Liver (tissue), 9 donors: ENCODE measurements around the gene TSC22D2. TPM values are rescaled to one million over a fixed set of nuclear protein-coding genes. Genes with fewer than 3 reads are reported as not detected.

Source experiments
- DNase-seq: peaks from one replicate; pipeline ENCODE4 v3.0.0-alpha.2; 2017; ENCODE audit warnings: low spot score
- H3K27ac ChIP-seq, 2 donors: one replicate each; pipeline ENCODE4 v1.7.0; 2013; ENCODE audit warnings: inconsistent platforms in 2 of 2, low read length in 2 of 2, control low read depth in 1 of 2, low read depth in 1 of 2, mild to moderate bottlenecking in 1 of 2
- H3K27me3 ChIP-seq, 4 donors: one replicate each; pipeline versions ENCODE4 v1.6.1 to v1.7.0; 2013; ENCODE audit warnings: low read length in 3 of 4, inconsistent platforms in 1 of 4, mild to moderate bottlenecking in 1 of 4, moderate library complexity in 1 of 4; ENCODE audit not compliant: control insufficient read depth in 4 of 4, insufficient read depth in 4 of 4
- H3K36me3 ChIP-seq, 4 donors: one replicate each; pipeline versions ENCODE4 v1.6.1 to v1.7.0; 2013; ENCODE audit warnings: low read length in 3 of 4, mild to moderate bottlenecking in 3 of 4, low read depth in 1 of 4, moderate library complexity in 1 of 4; ENCODE audit not compliant: control insufficient read depth in 4 of 4, insufficient read depth in 3 of 4
- H3K4me1 ChIP-seq, 4 donors: one replicate each; pipeline versions ENCODE4 v1.6.1 to v1.7.0; 2013; ENCODE audit warnings: low read length in 3 of 4, mild to moderate bottlenecking in 3 of 4, moderate library complexity in 1 of 4; ENCODE audit not compliant: control insufficient read depth in 4 of 4, insufficient read depth in 4 of 4
- H3K4me3 ChIP-seq, 3 donors: one replicate each; pipeline versions ENCODE4 v1.6.1 to v1.7.0; 2013; ENCODE audit warnings: low read length in 3 of 3, control low read depth in 1 of 3, low read depth in 1 of 3, mild to moderate bottlenecking in 1 of 3
- H3K9ac ChIP-seq, 2 donors: one replicate each; pipeline ENCODE4 v1.7.0; 2013; ENCODE audit warnings: low read length in 2 of 2, mild to moderate bottlenecking in 2 of 2, moderate library complexity in 2 of 2, control low read depth in 1 of 2, low read depth in 1 of 2
- H3K9me3 ChIP-seq, 4 donors: one replicate each; pipeline versions ENCODE4 v1.6.1 to v1.7.0; 2013; ENCODE audit warnings: low read length in 3 of 4; ENCODE audit not compliant: control insufficient read depth in 4 of 4
- ATF3 ChIP-seq: IDR thresholded peaks from 2 replicates; pipeline ENCODE4 v1.6.1; 2016; ENCODE audit warnings: antibody characterized with exemption
- CTCF ChIP-seq: fragments of 150-350 bp; IDR thresholded peaks from 2 replicates; pipeline ENCODE4 v1.5.1; 2017; ENCODE audit warnings: improper control_type of control experiment, low read depth, low read length; ENCODE audit not compliant: missing input control
- EGR1 ChIP-seq, 2 donors: IDR thresholded peaks; 2 replicates each; pipeline ENCODE4 v1.6.1; 2016 to 2018; ENCODE audit warnings: antibody characterized with exemption in 2 of 2, low read depth in 2 of 2
- FOXA1 ChIP-seq: IDR thresholded peaks from 2 replicates; pipeline ENCODE4 v1.6.1; 2016; ENCODE audit warnings: antibody characterized with exemption
- FOXA2 ChIP-seq: IDR thresholded peaks from 2 replicates; pipeline ENCODE4 v1.6.1; 2016; ENCODE audit warnings: antibody characterized with exemption
- GABPA ChIP-seq, 2 donors: IDR thresholded peaks in 1 of 2; conservative IDR thresholded peaks in 1 of 2; 2 replicates each; pipeline ENCODE4 v1.6.1; 2016; ENCODE audit warnings: antibody characterized with exemption in 2 of 2, mild to moderate bottlenecking in 1 of 2, moderate library complexity in 1 of 2
- HNF4G ChIP-seq: IDR thresholded peaks from 2 replicates; pipeline ENCODE4 v1.6.1; 2016; ENCODE audit warnings: antibody characterized with exemption
- MAX ChIP-seq: IDR thresholded peaks from 2 replicates; pipeline ENCODE4 v1.6.1; 2016; ENCODE audit warnings: antibody characterized with exemption
- NR2F2 ChIP-seq: IDR thresholded peaks from 2 replicates; pipeline ENCODE4 v1.6.1; 2016; ENCODE audit warnings: antibody characterized with exemption
- RXRA ChIP-seq, 2 donors: IDR thresholded peaks; 2 replicates each; pipeline ENCODE4 v1.6.1; 2017 to 2018; ENCODE audit warnings: antibody characterized with exemption in 2 of 2, mild to moderate bottlenecking in 1 of 2
- SP1 ChIP-seq: IDR thresholded peaks from 2 replicates; pipeline ENCODE4 v1.6.1; 2018; ENCODE audit warnings: antibody characterized with exemption, mild to moderate bottlenecking
- TAF1 ChIP-seq: conservative IDR thresholded peaks from 2 replicates; pipeline ENCODE4 v1.6.1; 2016; ENCODE audit warnings: antibody characterized with exemption, mild to moderate bottlenecking
- ZBTB33 ChIP-seq: IDR thresholded peaks from 2 replicates; pipeline ENCODE4 v1.6.1; 2016; ENCODE audit warnings: antibody characterized with exemption
- WGBS: extraction: QIAGEN DNeasy Blood & Tissue Kit; methylation state at CpG from one replicate; pipeline ENCODE4 v1.1.7; 2013; 5-methylcytosine and 5-hydroxymethylcytosine counted together
- polyA plus RNA-seq, 2 donors: library from polyadenylated mRNA; stranded (reverse) in 1 of 2; unstranded in 1 of 2; fragments of 200-250 nt in 1 of 2; fragments of >200 nt in 1 of 2; fragmentation: Nextera tagmentation in 1 of 2; extraction: Ambion mirVana in 1 of 2; gene quantifications; one replicate each; pipeline versions ENCODE4 v1.2.1 to v1.2.3, GENCODE V29; 2013 to 2015
- total RNA-seq, 2 donors: library from RNA; depleted of rRNA; stranded (reverse); fragments of >200 nt; gene quantifications; one replicate each; pipeline ENCODE4 v1.2.3, GENCODE V29; 2014
- donor health status: healthy.
- donor health status: healthy.
- donor health status: healthy.
- donor health status: healthy.
- donor health status: healthy.

TSC22D2 gene
- total and polyA plus RNA-seq, 4 donors = 4.0 to 9.6 (median 7.8) TPM

- peaks cover 1 to 13% (median 3%) of the 10 kb centered on the region in 4 donors for H3K4me1 ChIP-seq
- TF ChIP-seq NR2F2 (no peak), TAF1 (no peak), CTCF (no peak), GABPA (IDR thresholded peaks at IDR 0.05 in 1 of 2, conservative IDR thresholded peaks at IDR 0.05 in 1 of 2) (no peak), SP1 (no peak), HNF4G (no peak), ZBTB33 (no peak), RXRA (IDR thresholded peaks at IDR 0.05) (no peak), FOXA1 (no peak)
These were observed 14.8 kb downstream of the TSC22D2 start for GRCh38 chr3:150422907-150423306.

GRCh38 chr3:150423761-150424160, 15.7 kb downstream of the TSC22D2 start:
- WGBS = 85% methylated on average over 4 of the region's 4 CpGs
- no peak for DNase-seq
- Histone ChIP-seq H3K9ac (no peak overlapping the region), H3K4me1 (peaks cover 0 to 13% (median 2%) of the 10 kb centered on the region in 4 donors), H3K9me3 (no peaks in the 10 kb centered on the region), H3K4me3 (no peak overlapping the region), H3K27ac (no peak overlapping the region), H3K36me3 (no peaks in the 10 kb centered on the region), H3K27me3 (no peaks in the 10 kb centered on the region)
- TF ChIP-seq HNF4G = no peak
- TF ChIP-seq MAX = no peak
- TF ChIP-seq ATF3 = no peak
- TF ChIP-seq FOXA2 = no peak
- TF ChIP-seq ZBTB33 = no peak
- TF ChIP-seq EGR1 (IDR thresholded peaks at IDR 0.05; ENCODE audit: low read depth in 2 of 2) = no peak
- no peak for TF ChIP-seq CTCF

More at GRCh38 chr3:150422907-150423306, 14.8 kb downstream of the TSC22D2 start:
- Histone ChIP-seq H3K36me3 (no peaks in the 10 kb centered on the region), H3K27ac (no peak overlapping the region), H3K27me3 (no peaks in the 10 kb centered on the region), H3K9ac (no peak overlapping the region), H3K4me3 (no peak overlapping the region), H3K9me3 (no peaks in the 10 kb centered on the region)
- DNase-seq = no peak
- 94% methylated on average over 4 of the region's 4 CpGs for WGBS
